ENCODE results near the gene DUS2.
A peak's percentile ranks its signal among the peaks of the same experiment; 100 is the strongest.
"Not testable (repeated sequence)": the region's sequence is repeated elsewhere in the genome, so short reads cannot be mapped to it uniquely, and the experiment has no call there.

DUS2 gene

DNA sequence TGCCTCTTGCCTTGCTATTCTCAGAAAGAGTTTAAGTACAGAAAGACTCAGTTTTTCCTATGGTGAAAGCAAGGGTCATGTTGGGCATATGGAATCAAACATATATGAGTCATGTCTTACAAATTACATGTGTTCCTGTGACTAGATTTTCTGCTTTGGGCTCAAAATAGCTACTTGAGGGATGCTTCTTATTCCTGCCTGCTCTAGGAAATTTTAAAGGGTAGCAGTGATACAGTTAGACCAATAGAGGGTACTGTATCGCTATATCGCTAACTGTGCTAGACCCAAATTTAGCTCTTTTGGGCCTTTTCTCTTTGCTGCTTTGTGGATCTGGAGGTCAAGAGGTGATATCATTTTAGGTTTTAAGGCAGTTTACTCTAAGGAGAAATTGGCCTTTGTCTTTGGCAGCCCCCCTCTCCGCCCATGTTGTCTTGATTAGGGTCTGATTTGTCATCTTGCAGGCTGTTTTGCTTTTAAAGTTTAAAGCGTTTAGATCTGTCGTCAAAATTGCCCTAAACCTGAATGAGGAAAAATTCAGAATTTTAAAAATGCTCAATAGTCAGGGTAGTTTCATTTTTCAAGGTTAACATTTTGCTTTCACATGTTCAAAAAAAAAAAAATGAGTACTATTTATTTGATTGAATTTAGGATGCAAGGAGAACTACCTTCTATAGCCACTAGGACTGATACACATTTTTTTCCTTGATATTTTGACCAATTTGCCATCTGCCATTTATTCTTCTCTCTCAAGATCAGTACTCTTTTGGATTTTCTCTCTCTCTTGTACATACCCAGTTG, 70.9 kb downstream of the DUS2 start:
- DNase-seq, result peak in 1 of 2 donors; percentile 55

GRCh38 chr16:68094614-68094934, 71.5 kb downstream of the DUS2 start:
- no peak for DNase-seq

DNA sequence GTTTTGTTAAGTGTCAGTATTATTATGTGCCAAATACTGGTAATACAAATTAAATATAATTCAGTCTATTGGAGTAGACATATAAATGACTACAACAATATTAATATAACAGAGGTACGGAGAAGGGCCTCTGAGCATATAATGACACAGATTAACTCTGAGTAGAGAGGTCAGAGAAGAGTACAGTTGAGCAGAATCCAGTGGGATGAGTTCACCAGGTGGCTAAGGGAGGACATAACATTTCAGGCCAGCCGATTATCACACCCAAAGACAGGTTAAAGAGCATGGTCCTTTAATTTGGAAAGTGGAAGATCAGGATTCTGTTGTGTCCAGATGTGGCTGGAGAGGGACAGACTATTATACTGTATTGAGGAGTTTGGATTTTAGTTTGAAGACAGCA, 73.4 kb downstream of the DUS2 start:
- DNase-seq, result no peak

- DNase-seq, result no peak
These were observed 74.0 kb downstream of the DUS2 start for GRCh38 chr16:68097088-68097487.

- no peak for DNase-seq
These were observed 74.8 kb downstream of the DUS2 start for GRCh38 chr16:68097895-68098294.

DNA sequence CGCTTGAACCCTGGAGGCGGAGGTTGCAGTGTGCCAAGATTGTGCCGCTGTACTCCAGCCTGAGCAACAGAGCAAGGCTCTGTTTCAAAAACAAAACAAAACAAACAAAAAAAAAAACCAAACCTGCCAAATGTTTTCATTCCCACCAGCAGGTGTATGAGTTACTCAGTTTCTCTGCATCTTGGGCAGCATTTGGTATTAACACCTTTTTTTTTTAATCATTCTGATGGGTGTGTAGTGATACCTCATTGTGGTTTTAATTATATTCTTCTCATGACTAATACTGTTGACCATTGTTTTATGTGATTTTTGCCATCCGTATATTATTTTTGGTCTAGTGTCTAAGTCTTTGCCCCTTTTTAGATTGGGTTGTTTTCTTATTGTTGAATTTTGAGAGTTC, 77.4 kb downstream of the DUS2 start:
- DNase-seq, result no peak

DNA sequence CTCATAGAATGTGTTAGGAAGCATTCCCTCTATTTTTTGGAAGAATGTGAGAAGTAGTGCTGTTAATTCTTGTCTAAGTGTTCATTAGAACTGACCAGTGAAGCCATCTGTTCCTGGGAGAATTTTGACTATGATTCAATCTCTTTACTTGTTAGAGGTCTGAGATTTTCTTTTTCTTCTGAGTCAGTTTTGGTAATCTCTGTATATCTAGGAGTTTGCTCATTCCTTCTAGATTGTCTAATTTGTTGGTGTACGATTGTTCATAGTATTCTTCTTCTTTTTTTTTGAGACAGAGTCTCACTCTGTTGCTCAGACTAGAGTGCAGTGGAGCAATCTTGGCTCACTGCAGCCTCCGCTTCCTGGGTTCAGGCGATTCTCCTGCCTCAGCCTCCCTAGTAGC, 82.5 kb downstream of the DUS2 start:
- DNase-seq, result no peak

DNA sequence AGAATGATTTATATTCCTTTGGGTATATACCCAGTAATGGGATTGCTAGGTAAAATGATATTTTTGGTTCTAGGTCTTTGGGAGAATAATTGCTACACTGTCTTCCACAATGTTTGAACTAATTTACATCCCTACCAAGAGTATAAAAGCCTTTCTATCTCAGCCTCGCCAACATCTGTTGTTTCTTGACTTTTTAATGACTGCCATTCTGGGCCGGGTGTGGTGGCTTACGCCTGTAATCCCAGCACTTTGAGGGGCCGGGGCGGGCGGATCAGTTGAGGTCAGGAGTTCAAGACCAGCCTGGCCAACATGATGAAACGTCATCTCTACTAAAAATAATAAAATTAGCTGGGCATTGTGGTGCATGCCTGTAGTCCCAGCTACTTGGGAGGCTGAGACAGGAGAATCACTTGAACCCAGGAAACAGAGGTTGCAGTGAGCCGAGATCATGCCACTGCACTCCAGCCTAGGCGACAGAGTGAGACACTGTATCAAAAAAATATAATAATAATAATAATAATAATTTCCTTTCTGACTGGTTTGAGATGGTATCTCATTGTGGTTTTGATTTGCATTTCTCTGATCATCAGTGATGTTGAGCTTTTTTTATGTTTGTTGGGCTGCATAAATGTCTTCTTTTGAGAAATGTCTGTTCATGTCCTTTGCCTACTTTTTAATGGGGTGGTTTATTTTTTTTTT, 84.3 kb downstream of the DUS2 start:
- DNase-seq, result not testable (repeated sequence)

DNA sequence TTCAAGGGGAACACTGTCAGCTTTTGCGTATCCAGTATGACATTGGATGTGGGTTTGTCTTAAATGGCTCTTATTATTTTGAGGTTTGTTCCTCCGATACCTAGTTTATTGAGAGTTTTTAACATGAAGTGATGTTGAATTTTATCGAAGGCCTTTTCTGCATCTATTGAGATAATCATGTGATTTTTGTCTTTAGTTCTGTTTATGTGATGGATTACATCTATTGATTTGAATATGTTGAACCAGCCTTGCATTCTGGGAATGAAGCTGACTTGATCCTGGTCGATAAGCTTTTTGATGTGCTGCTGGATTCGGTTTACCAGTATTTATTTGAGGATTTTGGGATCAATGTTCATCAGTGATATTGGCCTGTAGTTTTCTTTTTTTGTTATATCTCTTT, 86.1 kb downstream of the DUS2 start:
- DNase-seq, result not testable (repeated sequence)

DNA sequence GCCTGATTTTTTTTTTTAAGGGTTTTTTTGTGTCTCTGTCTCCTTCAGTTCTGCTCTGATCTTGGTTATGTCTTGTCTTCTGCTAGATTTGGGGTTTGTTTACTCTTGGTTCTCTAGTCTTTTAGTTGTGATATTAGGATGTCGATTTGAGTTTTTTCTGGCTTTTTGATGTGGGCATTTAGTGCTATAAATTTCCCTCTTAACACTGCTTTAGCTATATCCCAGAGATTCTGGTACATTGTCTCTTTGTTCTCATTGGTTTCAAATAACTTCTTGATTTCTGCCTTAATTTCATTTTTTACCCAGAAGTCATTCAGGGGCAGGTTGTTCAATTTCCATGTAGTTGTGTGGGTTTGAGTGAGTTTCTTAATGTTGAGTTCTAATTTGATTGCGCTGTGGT, 87.5 kb downstream of the DUS2 start:
- DNase-seq, result not testable (repeated sequence)

DNA sequence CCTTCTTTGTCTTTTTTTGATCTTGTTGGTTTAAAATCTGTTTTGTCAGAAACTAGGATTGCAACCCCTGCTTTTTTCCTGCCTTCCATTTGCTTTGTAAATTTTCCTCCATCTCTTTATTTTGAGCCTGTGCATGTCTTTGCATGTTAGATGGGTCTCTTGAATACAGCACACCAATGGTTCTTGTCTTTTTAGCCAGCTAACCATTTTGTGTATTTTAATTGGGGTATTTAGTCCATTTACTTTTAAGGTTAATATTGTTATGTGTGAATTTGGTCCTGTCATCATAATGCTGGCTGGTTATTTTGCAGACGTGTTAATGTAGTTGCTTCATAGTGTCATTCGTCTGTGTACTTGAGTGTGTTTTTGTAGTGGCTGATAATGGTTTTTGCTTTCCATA, 88.3 kb downstream of the DUS2 start:
- no peak for DNase-seq

DNA sequence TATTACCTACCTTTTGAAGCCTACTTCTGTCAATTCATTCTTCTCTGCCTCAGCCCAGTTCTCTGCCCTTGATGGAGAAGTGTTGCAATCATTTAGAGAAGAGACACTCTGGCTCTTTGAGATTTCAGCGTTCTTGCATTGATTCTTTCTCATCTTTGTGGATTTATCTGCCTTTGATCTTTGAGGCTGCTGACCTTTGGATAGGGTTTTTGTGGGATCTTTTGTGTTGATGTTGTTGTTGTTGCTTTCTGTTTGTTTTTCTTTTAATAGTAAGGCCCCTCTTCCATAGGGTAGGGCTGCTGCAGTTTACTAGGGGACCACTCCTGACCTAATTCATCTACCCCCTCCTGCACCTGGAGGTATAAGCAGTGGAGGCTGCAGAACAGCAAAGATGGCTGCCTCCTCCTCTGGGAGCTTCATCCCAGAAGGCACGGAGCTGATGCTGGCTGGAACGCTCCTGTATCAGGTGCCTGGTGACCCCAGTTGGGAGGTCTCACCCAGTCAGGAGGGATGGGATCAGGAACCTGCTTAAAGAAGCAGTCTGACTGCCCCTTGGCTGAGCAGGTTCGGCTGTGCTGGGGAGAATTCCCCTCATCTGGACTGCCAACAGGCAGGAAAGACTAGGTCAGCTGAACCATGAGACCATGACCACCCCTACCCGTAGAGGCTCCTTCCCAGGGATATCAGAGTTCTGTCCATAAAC, 90.1 kb downstream of the DUS2 start:
- no peak for DNase-seq

DNA sequence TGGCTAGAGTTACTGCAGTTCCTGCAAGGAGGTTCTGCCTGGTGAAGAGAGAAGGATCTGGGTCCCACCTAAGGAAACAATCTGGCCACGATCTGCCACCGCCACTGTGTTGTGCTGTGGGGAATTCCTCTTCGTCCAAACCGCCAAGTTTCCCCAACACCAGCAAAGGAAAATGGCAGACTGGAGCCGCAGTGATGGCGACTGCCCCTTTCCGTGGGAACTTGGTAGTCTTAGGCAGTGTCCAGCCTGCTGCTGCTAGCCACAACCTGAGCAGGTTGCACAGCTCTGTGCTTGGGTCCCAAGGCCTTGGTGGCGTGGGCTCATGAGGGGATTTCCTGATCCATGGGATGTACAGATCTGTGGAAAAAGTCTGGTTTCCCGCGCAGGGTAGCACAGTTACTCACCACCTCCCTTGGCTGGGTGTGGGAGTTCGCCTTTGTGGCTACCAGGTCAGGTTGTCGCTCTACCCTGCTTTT, 90.7 kb downstream of the DUS2 start:
- no peak for DNase-seq

GRCh38 chr16:68114939-68115338, 91.9 kb downstream of the DUS2 start:
- not testable (repeated sequence) for DNase-seq

GRCh38 chr16:68115851-68116250, 92.8 kb downstream of the DUS2 start:
- no peak for DNase-seq

DNA sequence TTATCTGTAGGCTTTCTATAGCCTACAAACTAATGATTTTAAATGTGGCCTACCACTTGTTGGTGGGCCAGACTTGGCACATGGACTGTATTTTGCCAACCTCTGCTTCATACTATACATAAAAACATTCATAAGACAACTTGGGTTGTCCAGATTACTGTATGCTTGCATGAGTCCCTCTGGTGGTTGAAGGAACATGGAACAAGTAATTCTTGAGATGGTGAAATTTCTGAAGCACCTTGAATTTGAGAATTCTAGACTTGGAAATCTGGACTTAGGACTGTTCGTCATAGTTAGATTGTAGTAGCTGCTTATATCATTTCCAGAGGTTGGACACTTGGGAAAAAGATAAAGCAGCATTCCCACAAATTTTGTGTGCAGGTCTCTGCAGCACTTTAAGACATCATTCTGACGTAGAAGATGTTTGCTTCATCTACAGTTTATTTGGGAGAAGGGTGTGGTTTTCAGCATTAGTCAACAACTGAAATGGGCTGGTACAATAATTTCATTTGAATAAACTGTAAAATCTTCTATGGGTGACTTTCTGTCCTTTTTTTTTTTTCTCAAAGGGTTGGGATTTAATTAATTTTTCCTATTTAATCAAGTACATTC, 93.3 kb downstream of the DUS2 start:
- peak in 1 of 2 donors; percentile 51 for DNase-seq

DNA sequence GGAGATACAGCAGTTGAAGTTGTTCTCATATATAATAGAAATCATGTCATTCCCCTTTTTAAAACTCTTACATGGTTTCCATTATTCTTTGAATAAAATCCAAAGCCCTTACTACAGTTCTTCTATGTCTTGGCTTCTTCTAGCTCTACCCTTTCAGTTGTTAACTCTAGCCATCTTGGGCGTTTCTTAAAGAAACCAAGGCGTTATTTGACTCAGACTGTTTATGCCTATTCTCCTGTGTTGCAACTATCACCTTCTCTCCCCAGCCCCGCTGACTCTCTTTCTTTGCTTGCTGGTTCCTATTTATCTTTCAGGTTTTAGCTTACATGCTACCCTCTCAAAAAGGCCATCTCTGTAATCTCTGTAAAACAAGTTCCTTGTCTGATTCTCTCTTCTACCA, 94.8 kb downstream of the DUS2 start:
- no peak for DNase-seq

DNA sequence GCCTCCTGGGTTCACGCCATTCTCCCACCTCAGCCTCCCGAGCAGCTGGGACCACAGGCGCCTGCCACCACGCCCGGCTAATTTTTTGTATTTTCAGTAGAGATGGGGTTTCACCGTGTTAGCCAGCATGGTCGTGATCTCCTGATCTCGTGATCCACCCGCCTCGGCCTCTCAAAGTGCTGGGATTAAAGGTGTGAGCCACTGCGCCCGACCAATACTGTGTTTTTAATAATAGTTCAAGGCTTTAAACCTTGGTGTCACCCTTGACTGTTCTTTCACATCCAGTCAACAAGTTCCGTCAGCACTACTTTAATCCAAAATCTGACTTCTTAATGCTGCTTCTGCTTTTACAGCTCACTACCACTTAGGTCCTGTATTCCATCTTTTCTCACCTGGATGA, 95.9 kb downstream of the DUS2 start:
- DNase-seq, result peak in 1 of 2 donors; percentile 5

GRCh38 chr16:68120496-68120895, 97.4 kb downstream of the DUS2 start:
- DNase-seq, result not testable (repeated sequence)

- no peak for DNase-seq
These were observed 103.3 kb downstream of the DUS2 start for GRCh38 chr16:68126395-68126794.

GRCh38 chr16:68128577-68129305, 105.7 kb downstream of the DUS2 start:
- no peak for DNase-seq

Data from CD4-positive, alpha-beta T cell treated with Interferon alpha-2 for 1 hour (primary cell).